Choroid plexus epithelial cell (primary cell): ENCODE data around the gene COX7A2L.
"Not testable (repeated sequence)": the region's sequence is repeated elsewhere in the genome, so short reads cannot be mapped to it uniquely, and the experiment has no call there.

ENCODE experiments used
- DNase-seq: peaks from one replicate; pipeline ENCODE4 v3.0.0-alpha.2; 2010; ENCODE audit warnings: low read depth
- H3K4me3 ChIP-seq: 2 replicates; pipeline ENCODE4 v1.5.1; 2011; ENCODE audit warnings: low read depth, mild to moderate bottlenecking, control low read depth, low read length, moderate library complexity
- TF ChIP-seq, protein P1 (sequence below): conservative IDR thresholded peaks from 2 replicates; pipeline ENCODE4 v1.5.1; 2011; ENCODE audit warnings: low read depth, mild to moderate bottlenecking, control low read depth, inconsistent platforms, low read length, moderate library complexity

Gene COX7A2L

GRCh38 chr2:42353792-42354429 is 7.1 kb downstream of the COX7A2L start:
- DNase-seq = no peak
- H3K4me3 ChIP-seq = no peak overlapping the region
- TF ChIP-seq, protein P1, sequence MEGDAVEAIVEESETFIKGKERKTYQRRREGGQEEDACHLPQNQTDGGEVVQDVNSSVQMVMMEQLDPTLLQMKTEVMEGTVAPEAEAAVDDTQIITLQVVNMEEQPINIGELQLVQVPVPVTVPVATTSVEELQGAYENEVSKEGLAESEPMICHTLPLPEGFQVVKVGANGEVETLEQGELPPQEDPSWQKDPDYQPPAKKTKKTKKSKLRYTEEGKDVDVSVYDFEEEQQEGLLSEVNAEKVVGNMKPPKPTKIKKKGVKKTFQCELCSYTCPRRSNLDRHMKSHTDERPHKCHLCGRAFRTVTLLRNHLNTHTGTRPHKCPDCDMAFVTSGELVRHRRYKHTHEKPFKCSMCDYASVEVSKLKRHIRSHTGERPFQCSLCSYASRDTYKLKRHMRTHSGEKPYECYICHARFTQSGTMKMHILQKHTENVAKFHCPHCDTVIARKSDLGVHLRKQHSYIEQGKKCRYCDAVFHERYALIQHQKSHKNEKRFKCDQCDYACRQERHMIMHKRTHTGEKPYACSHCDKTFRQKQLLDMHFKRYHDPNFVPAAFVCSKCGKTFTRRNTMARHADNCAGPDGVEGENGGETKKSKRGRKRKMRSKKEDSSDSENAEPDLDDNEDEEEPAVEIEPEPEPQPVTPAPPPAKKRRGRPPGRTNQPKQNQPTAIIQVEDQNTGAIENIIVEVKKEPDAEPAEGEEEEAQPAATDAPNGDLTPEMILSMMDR = no peak

- TF ChIP-seq, protein P1 = no peak
- DNase-seq = no peak
- no peak overlapping the region for H3K4me3 ChIP-seq
These were observed 9.2 kb downstream of the COX7A2L start for GRCh38 chr2:42351864-42352263.

GRCh38 chr2:42350434-42351063 is 10.5 kb downstream of the COX7A2L start:
- no peak overlapping the region for H3K4me3 ChIP-seq
- DNase-seq = no peak
- TF ChIP-seq, protein P1 = no peak

DNA sequence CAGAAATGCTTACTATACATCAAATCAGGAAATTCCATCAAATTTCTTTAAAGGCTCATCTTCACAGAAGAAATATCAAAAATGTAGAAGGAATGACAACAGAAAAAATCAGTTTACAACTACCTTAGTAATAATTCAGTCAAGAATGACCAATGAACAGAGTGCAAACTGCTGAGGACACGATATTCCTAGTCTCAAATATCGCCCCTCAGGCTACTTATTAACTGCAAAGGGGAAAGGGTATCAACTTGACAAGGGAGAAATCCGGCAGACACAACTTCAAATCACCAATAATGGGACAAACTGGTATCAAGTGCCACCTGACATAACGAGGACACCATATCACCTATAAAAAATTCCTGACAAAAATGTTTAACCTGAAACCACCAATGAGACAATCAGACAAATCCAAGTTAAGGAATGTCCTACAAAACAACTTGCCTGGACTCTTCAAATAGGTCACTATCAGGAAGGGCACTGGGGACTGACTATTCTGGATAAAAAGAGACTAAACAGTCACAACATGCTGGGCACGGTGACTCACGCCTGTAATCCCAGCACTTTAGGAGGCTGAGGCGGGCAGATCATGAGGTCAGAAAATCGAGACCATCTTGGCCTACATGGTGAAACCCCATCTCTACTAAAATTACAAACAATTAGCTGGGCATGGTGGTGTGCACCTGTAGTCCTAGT is 12.8 kb downstream of the COX7A2L start:
- DNase-seq = no peak
- no peak overlapping the region for H3K4me3 ChIP-seq
- TF ChIP-seq, protein P1 = no peak

GRCh38 chr2:42347518-42347917 is 13.5 kb downstream of the COX7A2L start:
- DNase-seq, H3K4me3 ChIP-seq: not testable (repeated sequence)

DNA sequence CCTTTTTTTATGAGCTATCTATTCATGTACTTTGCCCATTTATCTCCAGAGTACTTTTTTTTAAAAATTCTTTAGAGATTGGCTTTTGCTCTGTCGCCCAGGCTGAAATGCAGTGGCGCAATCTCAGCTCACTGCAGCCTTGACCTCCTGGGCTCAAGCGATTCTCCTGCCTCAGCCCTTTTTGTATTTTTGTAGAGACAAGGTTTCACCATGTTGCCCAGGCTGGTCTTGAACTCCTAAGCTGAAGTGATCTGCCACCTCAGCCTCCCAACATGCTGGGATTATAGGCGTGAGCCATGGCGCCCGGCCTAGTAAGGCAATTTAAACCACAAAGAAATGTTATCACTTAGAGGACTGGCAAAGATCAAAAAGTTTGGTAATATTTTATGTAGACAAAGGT is 14.2 kb downstream of the COX7A2L start:
- peak; percentile 17 for DNase-seq
- not testable (repeated sequence) for H3K4me3 ChIP-seq

DNA sequence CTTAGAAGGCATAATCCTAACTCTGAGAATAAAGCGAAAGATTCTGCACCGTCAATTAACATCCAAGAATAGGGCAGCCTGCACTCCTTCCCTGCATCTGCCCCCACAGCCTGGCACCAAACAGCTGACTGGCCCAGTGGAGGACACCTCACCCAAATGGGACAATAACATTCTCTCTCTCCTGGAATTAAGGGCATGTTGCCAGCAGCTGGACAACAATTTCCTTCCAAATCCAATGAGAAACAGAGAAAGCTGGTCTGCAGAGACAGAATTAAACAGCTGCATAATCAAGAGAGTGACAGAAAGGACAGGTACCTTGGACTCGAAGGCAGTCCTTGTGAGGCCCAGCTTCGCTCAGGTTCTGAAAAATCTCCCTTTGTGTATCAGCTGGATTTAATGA is 15.0 kb downstream of the COX7A2L start:
- no peak overlapping the region for H3K4me3 ChIP-seq
- TF ChIP-seq, protein P1 = no peak
- DNase-seq = no peak

GRCh38 chr2:42342795-42343241 is 18.2 kb downstream of the COX7A2L start:
- H3K4me3 ChIP-seq = no peak overlapping the region
- TF ChIP-seq, protein P1 = no peak
- DNase-seq = no peak
